A673 (cell line): ENCODE measurements around the gene FOXN3. TPM values are rescaled to one million over a fixed set of nuclear protein-coding genes. Genes with fewer than 3 reads are reported as not detected.

ENCODE experiments used
- BruUV-seq: library from RNA; stranded (reverse); fragments of 400-500 nt; replicated peaks from 2 replicates; lab custom pipeline; 2021; lab: Mats Ljungman, UMichigan
- CTCF ChIA-PET: fragments of 300-600 bp; sonication (Branson Sonifier 250); formaldehyde crosslinking; loops from one replicate; lab custom pipeline; 2022; ENCODE audit warnings: antibody characterized with exemption; lab: Charles Lee
- POLR2A ChIA-PET: fragments of 300-600 bp; sonication (Branson Sonifier 250); formaldehyde crosslinking; loops from one replicate; lab custom pipeline; 2022; ENCODE audit warnings: antibody characterized with exemption; ENCODE audit not compliant: low non-redundant PET; lab: Charles Lee
- DNase-seq: peaks from one replicate; pipeline ENCODE4 v3.0.0-alpha.2; 2015; ENCODE audit warnings: low spot score
- H3K27ac ChIP-seq: fragments of 200-600 bp; sonication (generic); 2 replicates; pipeline ENCODE4 v1.5.1; 2016; ENCODE audit warnings: mixed run types, low read depth, mild to moderate bottlenecking, mixed read lengths, antibody characterized with exemption, low read length; ENCODE audit not compliant: poor library complexity, severe bottlenecking
- H3K27me3 ChIP-seq: fragments of 200-600 bp; sonication (generic); replicated peaks from 2 replicates; pipeline ENCODE4 v1.6.1; 2017; ENCODE audit warnings: mixed run types, low read depth, mild to moderate bottlenecking, mixed read lengths, antibody characterized with exemption, low read length; ENCODE audit not compliant: insufficient read depth, poor library complexity
- H3K36me3 ChIP-seq: fragments of 200-600 bp; sonication (generic); 2 replicates; pipeline ENCODE4 v1.6.1; 2016; ENCODE audit warnings: mixed run types, mild to moderate bottlenecking, mixed read lengths, antibody characterized with exemption, low read length; ENCODE audit not compliant: insufficient read depth, poor library complexity, severe bottlenecking
- H3K4me1 ChIP-seq: fragments of 200-600 bp; sonication (generic); 2 replicates; pipeline ENCODE4 v1.6.1; 2017; ENCODE audit warnings: mixed run types, mild to moderate bottlenecking, mixed read lengths, antibody characterized with exemption, low read length; ENCODE audit not compliant: insufficient read depth, poor library complexity, severe bottlenecking
- H3K4me3 ChIP-seq: fragments of 200-600 bp; sonication (generic); 2 replicates; pipeline ENCODE4 v1.5.1; 2016; ENCODE audit warnings: low read depth, mixed run types, mild to moderate bottlenecking, mixed read lengths, low read length; ENCODE audit not compliant: poor library complexity, severe bottlenecking
- H3K9me3 ChIP-seq: fragments of 200-600 bp; sonication (generic); 2 replicates; pipeline ENCODE4 v1.6.1; 2016; ENCODE audit warnings: mixed run types, low read depth, mild to moderate bottlenecking, mixed read lengths, antibody characterized with exemption, low read length; ENCODE audit not compliant: poor library complexity, severe bottlenecking
- EZH2 ChIP-seq: fragments of 200-600 bp; sonication (generic); IDR thresholded peaks from 2 replicates; pipeline ENCODE4 v1.6.1; 2017; ENCODE audit warnings: borderline replicate concordance, low read depth, mild to moderate bottlenecking, mixed read lengths, antibody characterized with exemption, low read length; ENCODE audit not compliant: poor library complexity, severe bottlenecking
- intact Hi-C: fragments of 100-400 bp; cut with micrococcal nuclease; formaldehyde crosslinking; loops from one replicate; pipeline ENCODE4 v1.10.0; 2022; ENCODE audit not compliant: unreplicated experiment
- total RNA-seq: library from RNA; stranded (reverse); gene quantifications from 2 replicates; pipeline ENCODE4 v1.2.3, GENCODE V29; 2021
- TF ChIP-seq, protein P1 (sequence below): fragments of 300-800, 200-600 bp; sonication (generic); conservative IDR thresholded peaks from 2 replicates; pipeline ENCODE4 v1.5.1; 2017; ENCODE audit warnings: low read depth, mild to moderate bottlenecking, antibody characterized with exemption, low read length, moderate library complexity, mixed read lengths

Gene FOXN3
- total RNA-seq, 1 experiment from 2014 or later: 15.3 TPM

DNA sequence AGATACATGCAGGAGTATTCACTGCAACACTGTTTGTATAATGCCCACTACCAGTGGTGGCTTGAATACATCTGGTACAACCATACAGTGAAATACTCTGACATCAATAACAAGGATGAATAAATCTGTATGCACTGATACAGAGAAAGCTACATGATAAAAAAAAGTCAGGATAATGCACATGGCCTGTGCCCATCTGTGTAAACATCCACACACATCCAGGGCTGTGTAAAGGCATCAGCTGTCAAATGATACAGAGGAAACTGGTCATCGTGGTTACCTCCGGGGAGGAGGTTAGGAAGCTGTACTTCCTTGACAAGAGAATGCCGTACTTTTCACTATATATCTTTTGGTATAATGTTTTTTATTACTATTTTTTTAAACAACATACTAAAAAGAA, 176.6 kb downstream of the FOXN3 start:
- Histone ChIP-seq H3K4me3 (no peak overlapping the region), H3K9me3 (no peaks in the 10 kb centered on the region), H3K27me3 (no peaks in the 10 kb centered on the region), H3K27ac (no peak overlapping the region), H3K36me3 (no peaks in the 10 kb centered on the region), H3K4me1 (peaks cover 18% of the 10 kb centered on the region)
- TF ChIP-seq, protein P1, sequence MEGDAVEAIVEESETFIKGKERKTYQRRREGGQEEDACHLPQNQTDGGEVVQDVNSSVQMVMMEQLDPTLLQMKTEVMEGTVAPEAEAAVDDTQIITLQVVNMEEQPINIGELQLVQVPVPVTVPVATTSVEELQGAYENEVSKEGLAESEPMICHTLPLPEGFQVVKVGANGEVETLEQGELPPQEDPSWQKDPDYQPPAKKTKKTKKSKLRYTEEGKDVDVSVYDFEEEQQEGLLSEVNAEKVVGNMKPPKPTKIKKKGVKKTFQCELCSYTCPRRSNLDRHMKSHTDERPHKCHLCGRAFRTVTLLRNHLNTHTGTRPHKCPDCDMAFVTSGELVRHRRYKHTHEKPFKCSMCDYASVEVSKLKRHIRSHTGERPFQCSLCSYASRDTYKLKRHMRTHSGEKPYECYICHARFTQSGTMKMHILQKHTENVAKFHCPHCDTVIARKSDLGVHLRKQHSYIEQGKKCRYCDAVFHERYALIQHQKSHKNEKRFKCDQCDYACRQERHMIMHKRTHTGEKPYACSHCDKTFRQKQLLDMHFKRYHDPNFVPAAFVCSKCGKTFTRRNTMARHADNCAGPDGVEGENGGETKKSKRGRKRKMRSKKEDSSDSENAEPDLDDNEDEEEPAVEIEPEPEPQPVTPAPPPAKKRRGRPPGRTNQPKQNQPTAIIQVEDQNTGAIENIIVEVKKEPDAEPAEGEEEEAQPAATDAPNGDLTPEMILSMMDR: no peak
- no peak for TF ChIP-seq EZH2
- ChIA-PET CTCF (no interaction called here), POLR2A (no interaction called here)
- intact Hi-C loops: loop anchor here (5.0 to 10.0 kb wide), 2 partner anchors 177 to 674 kb away; partner anchors contain the start of gene FOXN3
- DNase-seq: no peak
- no TSS peak for BruUV-seq

DNA sequence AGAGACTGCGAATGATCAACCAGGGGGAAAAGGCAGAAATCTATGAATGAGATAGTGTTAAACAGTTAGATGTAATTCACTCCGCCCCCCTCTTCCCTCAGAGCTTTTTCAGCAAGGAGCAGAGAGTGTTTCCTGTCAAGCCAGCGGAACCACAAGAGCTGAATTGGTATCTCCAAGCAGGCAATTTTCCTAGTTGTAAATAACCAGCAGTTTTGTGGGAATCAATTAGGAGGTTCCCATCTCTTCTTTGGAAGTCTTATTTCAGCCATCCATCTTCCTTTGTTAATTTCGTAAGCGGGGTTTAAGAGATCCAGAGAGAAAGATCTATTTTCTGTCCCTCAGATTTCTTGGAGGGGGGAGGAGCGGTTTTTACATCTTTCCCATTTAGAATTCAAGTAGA, 178.0 kb downstream of the FOXN3 start:
- H3K36me3 ChIP-seq: no peaks in the 10 kb centered on the region
- TF ChIP-seq, protein P1: no peak
- TF ChIP-seq EZH2: no peak
- H3K9me3 ChIP-seq: no peaks in the 10 kb centered on the region
- BruUV-seq: no TSS peak
- DNase-seq: no peak
- no peak overlapping the region for H3K27ac ChIP-seq
- no peak overlapping the region for H3K4me3 ChIP-seq
- intact Hi-C loops: no loop called here
- no peaks in the 10 kb centered on the region for H3K27me3 ChIP-seq
- ChIA-PET CTCF (no interaction called here), POLR2A (no interaction called here)
- H3K4me1 ChIP-seq: peaks cover 18% of the 10 kb centered on the region

DNA sequence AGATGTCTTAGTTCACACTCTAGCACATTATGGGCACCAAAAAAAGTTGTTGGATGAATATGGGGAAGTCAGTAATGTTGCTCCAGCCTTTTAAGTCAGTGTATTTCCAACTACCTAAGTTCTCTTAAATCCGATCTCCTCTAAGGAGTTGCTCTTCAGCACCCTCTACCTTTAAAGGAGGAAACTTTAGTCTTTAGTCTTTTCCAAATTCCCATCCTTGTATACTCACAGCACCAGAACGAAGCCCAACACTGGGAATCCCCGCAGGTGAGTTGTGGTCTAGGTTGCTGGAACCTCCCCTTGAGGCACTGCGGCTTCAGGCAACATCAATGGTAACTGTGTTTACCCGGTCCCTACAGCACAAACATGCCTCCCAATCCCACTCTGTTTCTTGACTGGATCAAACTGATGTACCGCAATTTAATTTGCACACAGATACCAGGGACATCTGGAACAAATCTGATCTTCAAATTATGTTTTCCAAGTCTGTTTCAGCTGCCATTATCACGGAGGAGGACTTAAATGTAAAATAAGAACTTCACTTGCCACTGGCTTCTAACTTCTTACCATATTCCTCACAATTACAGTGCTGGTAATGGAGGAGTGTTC, 179.0 kb downstream of the FOXN3 start:
- ChIA-PET CTCF (no interaction called here), POLR2A (no interaction called here)
- intact Hi-C loops: no loop called here
- no TSS peak for BruUV-seq
- no peaks in the 10 kb centered on the region for H3K36me3 ChIP-seq
- no peak overlapping the region for H3K27ac ChIP-seq
- no peak overlapping the region for H3K4me3 ChIP-seq
- H3K9me3 ChIP-seq: no peaks in the 10 kb centered on the region
- peak; percentile 20 for DNase-seq
- TF ChIP-seq, protein P1: peak; percentile 53
- no peak for TF ChIP-seq EZH2
- peaks cover 12% of the 10 kb centered on the region for H3K4me1 ChIP-seq
- H3K27me3 ChIP-seq: no peaks in the 10 kb centered on the region
